Mesendoderm (in vitro differentiated cells): Measurements from ENCODE around the gene TMCC3. TPM values are rescaled to one million over a fixed set of nuclear protein-coding genes. Genes with fewer than 3 reads are reported as not detected.

Experiments
- DNase-seq: peaks from one replicate; pipeline ENCODE4 v3.0.0; 2013
- H2AK5ac ChIP-seq: 2 replicates; pipeline ENCODE4 v1.6.1; 2013; ENCODE audit warnings: low read length, inconsistent platforms
- H2BK120ac ChIP-seq: 2 replicates; pipeline ENCODE4 v1.6.1; 2013; ENCODE audit warnings: low read depth, mild to moderate bottlenecking, low read length, moderate library complexity, mixed read lengths
- H2BK15ac ChIP-seq: replicated peaks from 2 replicates; pipeline ENCODE4 v1.6.1; 2013; ENCODE audit warnings: low read depth, mild to moderate bottlenecking, moderate library complexity
- H2BK5ac ChIP-seq: 2 replicates; pipeline ENCODE4 v1.6.1; 2013; ENCODE audit warnings: low read length, inconsistent platforms
- H3K18ac ChIP-seq: 2 replicates; pipeline ENCODE4 v1.6.1; 2013; ENCODE audit warnings: mild to moderate bottlenecking, low read length, mixed read lengths
- H3K23ac ChIP-seq: one replicate; pipeline ENCODE4 v1.6.1; 2013; ENCODE audit warnings: low read length
- H3K27ac ChIP-seq: 2 replicates; pipeline ENCODE4 v1.5.1; 2013; ENCODE audit warnings: low read depth, mild to moderate bottlenecking, inconsistent platforms, low read length, moderate library complexity
- H3K27me3 ChIP-seq: 2 replicates; pipeline ENCODE4 v1.6.1; 2013; ENCODE audit warnings: low read length, control low read depth, mild to moderate bottlenecking, inconsistent platforms; ENCODE audit not compliant: insufficient read depth, poor library complexity
- H3K36me3 ChIP-seq: 2 replicates; pipeline ENCODE4 v1.6.1; 2013; ENCODE audit warnings: low read length, inconsistent platforms; ENCODE audit not compliant: control insufficient read depth, insufficient read depth
- H3K4ac ChIP-seq: one replicate; pipeline ENCODE4 v1.6.1; 2013; ENCODE audit warnings: low read depth, mild to moderate bottlenecking, low read length, moderate library complexity
- H3K4me1 ChIP-seq: 2 replicates; pipeline ENCODE4 v1.6.1; 2013; ENCODE audit warnings: low read depth, low read length, inconsistent platforms; ENCODE audit not compliant: control insufficient read depth
- H3K4me2 ChIP-seq: 2 replicates; pipeline ENCODE4 v1.6.1; 2013; ENCODE audit warnings: low read length
- H3K4me3 ChIP-seq: 2 replicates; pipeline ENCODE4 v1.5.1; 2013; ENCODE audit warnings: mild to moderate bottlenecking, low read length
- H3K56ac ChIP-seq: one replicate; pipeline ENCODE4 v1.6.1; 2013; ENCODE audit warnings: low read length
- H3K79me1 ChIP-seq: 2 replicates; pipeline ENCODE4 v1.6.1; 2013; ENCODE audit warnings: low read length, inconsistent platforms
- H3K79me2 ChIP-seq: 2 replicates; pipeline ENCODE4 v1.6.1; 2013; ENCODE audit warnings: mild to moderate bottlenecking, low read length; ENCODE audit not compliant: control insufficient read depth, insufficient read depth
- H3K9ac ChIP-seq: 2 replicates; pipeline ENCODE4 v1.6.1; 2013; ENCODE audit warnings: low read length, inconsistent platforms
- H4K5ac ChIP-seq: one replicate; pipeline ENCODE4 v1.6.1; 2013; ENCODE audit warnings: low read length
- H4K8ac ChIP-seq: one replicate; pipeline ENCODE4 v1.6.1; 2013; ENCODE audit warnings: low read depth, mild to moderate bottlenecking, control low read depth, low read length, moderate library complexity
- whole genome bisulfite sequencing: extraction: QIAGEN DNeasy Blood & Tissue Kit; methylation state at CpG from one replicate; pipeline ENCODE4 v1.1.7; 2013; ENCODE audit warnings: low lambda C conversion rate, missing lambda C conversion rate; ENCODE audit not compliant: insufficient coverage; ENCODE audit errors: extremely low coverage; 5-methylcytosine and 5-hydroxymethylcytosine counted together
- polyA plus RNA-seq, 2 experiments: library from polyadenylated mRNA; stranded (reverse); fragments of 200-250 nt; gene quantifications; one replicate each; pipeline ENCODE4 v1.2.3, GENCODE V29; 2013

Gene TMCC3
- polyA plus RNA-seq (2013, experiment 1 of 2): 0.53 TPM
- 0.67 TPM for polyA plus RNA-seq (2013, experiment 2 of 2)

- H2AK5ac ChIP-seq: no peak within 1 kb of the TSS
- H3K27me3 ChIP-seq: no peaks in the 10 kb centered on the region
- H3K23ac ChIP-seq: peak within 1 kb of the TSS; percentile 66
- H3K4ac ChIP-seq: no peak within 1 kb of the TSS
- no peak within 1 kb of the TSS for H2BK15ac ChIP-seq
- no peak within 1 kb of the TSS for H4K8ac ChIP-seq
- H3K4me3 ChIP-seq: peak within 1 kb of the TSS; percentile 43
- no CpG with 5 or more reads among the region's 82 CpGs for WGBS
- no peaks in the 10 kb centered on the region for H3K79me2 ChIP-seq
- H2BK120ac ChIP-seq: no peak within 1 kb of the TSS
- peak within 1 kb of the TSS; percentile 81 for H3K4me2 ChIP-seq
- H3K79me1 ChIP-seq: no peaks in the 10 kb centered on the region
- H3K9ac ChIP-seq: peak within 1 kb of the TSS; percentile 64
- peak within 1 kb of the TSS; percentile 86 for H3K56ac ChIP-seq
- no peaks in the 10 kb centered on the region for H3K36me3 ChIP-seq
- H3K27ac ChIP-seq: no peak within 1 kb of the TSS
- peak within 1 kb of the TSS; percentile 62 for H3K18ac ChIP-seq
- DNase-seq: peak; percentile 41
- H3K4me1 ChIP-seq: no peaks in the 10 kb centered on the region
- H2BK5ac ChIP-seq: no peak within 1 kb of the TSS
- no peak within 1 kb of the TSS for H4K5ac ChIP-seq
Observed at GRCh38 chr12:94650143-94651056, at the start of gene TMCC3. TMCC3 (minus strand) TSS chr12:94650557; CDS start chr12:94650430, 127 bp downstream.

- Histone ChIP-seq H3K56ac (no peak overlapping the region), H3K79me1 (no peaks in the 10 kb centered on the region), H4K8ac (no peak overlapping the region), H3K18ac (no peak overlapping the region), H3K4me1 (no peaks in the 10 kb centered on the region), H3K36me3 (no peaks in the 10 kb centered on the region), H2BK120ac (no peak overlapping the region), H2BK15ac (no peak overlapping the region), H3K79me2 (no peaks in the 10 kb centered on the region), H4K5ac (no peak overlapping the region), H3K27me3 (no peaks in the 10 kb centered on the region), H2BK5ac (no peak overlapping the region), H3K9ac (no peak overlapping the region), H3K27ac (no peak overlapping the region), H3K4ac (no peak overlapping the region), H2AK5ac (no peak overlapping the region), H3K23ac (no peak overlapping the region), H3K4me3 (no peak overlapping the region), H3K4me2 (no peak overlapping the region)
- no CpG with 5 or more reads among the region's 1 CpG for WGBS
- no peak for DNase-seq
Observed at GRCh38 chr12:94699801-94700200, 49.4 kb upstream of the TMCC3 start.

GRCh38 chr12:94698578-94698977 lies 48.2 kb upstream of the TMCC3 start:
- H3K79me2 ChIP-seq: no peaks in the 10 kb centered on the region
- no peaks in the 10 kb centered on the region for H3K36me3 ChIP-seq
- H3K79me1 ChIP-seq: no peaks in the 10 kb centered on the region
- no peak overlapping the region for H2AK5ac ChIP-seq
- H2BK15ac ChIP-seq: no peak overlapping the region
- H2BK5ac ChIP-seq: no peak overlapping the region
- no peaks in the 10 kb centered on the region for H3K27me3 ChIP-seq
- no peak overlapping the region for H2BK120ac ChIP-seq
- no peak overlapping the region for H3K18ac ChIP-seq
- no peaks in the 10 kb centered on the region for H3K4me1 ChIP-seq
- H3K4me3 ChIP-seq: no peak overlapping the region
- H3K56ac ChIP-seq: no peak overlapping the region
- H3K23ac ChIP-seq: no peak overlapping the region
- H4K8ac ChIP-seq: no peak overlapping the region
- H3K4me2 ChIP-seq: no peak overlapping the region
- H3K27ac ChIP-seq: no peak overlapping the region
- H3K4ac ChIP-seq: no peak overlapping the region
- no peak overlapping the region for H4K5ac ChIP-seq
- no peak overlapping the region for H3K9ac ChIP-seq
- no CpG with 5 or more reads among the region's 3 CpGs for WGBS
- DNase-seq: no peak

GRCh38 chr12:94697631-94698030 lies 47.3 kb upstream of the TMCC3 start:
- Histone ChIP-seq H3K18ac (no peak overlapping the region), H2BK15ac (no peak overlapping the region), H3K27ac (no peak overlapping the region), H3K4me2 (no peak overlapping the region), H2BK5ac (no peak overlapping the region), H3K36me3 (no peaks in the 10 kb centered on the region), H3K56ac (no peak overlapping the region), H3K27me3 (no peaks in the 10 kb centered on the region), H3K9ac (no peak overlapping the region), H3K23ac (no peak overlapping the region), H3K4ac (no peak overlapping the region), H3K4me3 (no peak overlapping the region), H3K79me2 (no peaks in the 10 kb centered on the region), H3K79me1 (no peaks in the 10 kb centered on the region), H2BK120ac (no peak overlapping the region), H3K4me1 (no peaks in the 10 kb centered on the region), H4K5ac (no peak overlapping the region), H2AK5ac (no peak overlapping the region), H4K8ac (no peak overlapping the region)
- DNase-seq: no peak

- WGBS: no CpG with 5 or more reads among the region's 11 CpGs
- H3K4me3 ChIP-seq: no peak overlapping the region
- H3K9ac ChIP-seq: no peak overlapping the region
- H4K5ac ChIP-seq: no peak overlapping the region
- H3K56ac ChIP-seq: no peak overlapping the region
- no peaks in the 10 kb centered on the region for H3K4me1 ChIP-seq
- no peak overlapping the region for H3K4me2 ChIP-seq
- no peak overlapping the region for H3K4ac ChIP-seq
- no peak overlapping the region for H2BK120ac ChIP-seq
- H2AK5ac ChIP-seq: no peak overlapping the region
- no peak overlapping the region for H2BK15ac ChIP-seq
- H3K36me3 ChIP-seq: no peaks in the 10 kb centered on the region
- no peaks in the 10 kb centered on the region for H3K27me3 ChIP-seq
- H3K18ac ChIP-seq: no peak overlapping the region
- no peaks in the 10 kb centered on the region for H3K79me1 ChIP-seq
- no peak for DNase-seq
- H3K79me2 ChIP-seq: no peaks in the 10 kb centered on the region
- H3K23ac ChIP-seq: no peak overlapping the region
- H3K27ac ChIP-seq: no peak overlapping the region
- H4K8ac ChIP-seq: no peak overlapping the region
- H2BK5ac ChIP-seq: no peak overlapping the region
Observed at GRCh38 chr12:94694732-94695131, 44.4 kb upstream of the TMCC3 start.
